ENCODE measurements around the gene CDADC1. TPM values are rescaled to one million over a fixed set of nuclear protein-coding genes. Genes with fewer than 3 reads are reported as not detected.

CDADC1 gene
- total and polyA plus RNA-seq, 4 donors = 3.0 to 6.1 (median 4.5) TPM

- TF ChIP-seq, protein P1, sequence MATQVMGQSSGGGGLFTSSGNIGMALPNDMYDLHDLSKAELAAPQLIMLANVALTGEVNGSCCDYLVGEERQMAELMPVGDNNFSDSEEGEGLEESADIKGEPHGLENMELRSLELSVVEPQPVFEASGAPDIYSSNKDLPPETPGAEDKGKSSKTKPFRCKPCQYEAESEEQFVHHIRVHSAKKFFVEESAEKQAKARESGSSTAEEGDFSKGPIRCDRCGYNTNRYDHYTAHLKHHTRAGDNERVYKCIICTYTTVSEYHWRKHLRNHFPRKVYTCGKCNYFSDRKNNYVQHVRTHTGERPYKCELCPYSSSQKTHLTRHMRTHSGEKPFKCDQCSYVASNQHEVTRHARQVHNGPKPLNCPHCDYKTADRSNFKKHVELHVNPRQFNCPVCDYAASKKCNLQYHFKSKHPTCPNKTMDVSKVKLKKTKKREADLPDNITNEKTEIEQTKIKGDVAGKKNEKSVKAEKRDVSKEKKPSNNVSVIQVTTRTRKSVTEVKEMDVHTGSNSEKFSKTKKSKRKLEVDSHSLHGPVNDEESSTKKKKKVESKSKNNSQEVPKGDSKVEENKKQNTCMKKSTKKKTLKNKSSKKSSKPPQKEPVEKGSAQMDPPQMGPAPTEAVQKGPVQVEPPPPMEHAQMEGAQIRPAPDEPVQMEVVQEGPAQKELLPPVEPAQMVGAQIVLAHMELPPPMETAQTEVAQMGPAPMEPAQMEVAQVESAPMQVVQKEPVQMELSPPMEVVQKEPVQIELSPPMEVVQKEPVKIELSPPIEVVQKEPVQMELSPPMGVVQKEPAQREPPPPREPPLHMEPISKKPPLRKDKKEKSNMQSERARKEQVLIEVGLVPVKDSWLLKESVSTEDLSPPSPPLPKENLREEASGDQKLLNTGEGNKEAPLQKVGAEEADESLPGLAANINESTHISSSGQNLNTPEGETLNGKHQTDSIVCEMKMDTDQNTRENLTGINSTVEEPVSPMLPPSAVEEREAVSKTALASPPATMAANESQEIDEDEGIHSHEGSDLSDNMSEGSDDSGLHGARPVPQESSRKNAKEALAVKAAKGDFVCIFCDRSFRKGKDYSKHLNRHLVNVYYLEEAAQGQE (IDR thresholded peaks at IDR 0.05) = no peak
- TF ChIP-seq FOXA2 (IDR thresholded peaks at IDR 0.05) = no peak
Observed at GRCh38 chr13:49226613-49227012, 21.1 kb upstream of the CDADC1 start (continued).

DNA sequence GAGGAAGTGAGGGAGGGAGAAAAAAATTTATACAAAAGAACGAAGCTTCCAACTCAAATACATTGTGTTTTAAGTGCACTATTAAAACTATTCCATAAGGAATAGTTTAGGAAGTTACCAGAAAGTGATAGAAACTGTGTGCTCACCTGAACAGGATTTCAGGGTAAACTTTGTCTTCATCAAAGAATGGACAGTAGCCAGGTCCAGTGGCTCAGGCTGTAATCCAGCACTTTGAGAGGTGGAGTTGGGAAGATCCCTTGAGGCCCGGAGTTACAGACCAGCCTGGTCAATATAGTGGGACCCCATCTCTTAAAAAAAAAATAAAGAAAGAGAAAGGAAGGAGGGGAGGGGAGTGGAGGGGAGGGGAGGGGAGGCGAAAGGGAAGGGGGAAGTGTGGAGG is 13.0 kb upstream of the CDADC1 start:
- DNase-seq (ENCODE audit: low spot score) = no peak
- WGBS = 82% methylated on average over 3 of the region's 3 CpGs
- no peaks in the 10 kb centered on the region for H3K27me3 ChIP-seq (ENCODE audit: control insufficient read depth in 4 of 4, insufficient read depth in 4 of 4, low read length in 3 of 4)
- H3K4me3 ChIP-seq (ENCODE audit: low read depth in 1 of 3, low read length in 3 of 3) = no peak overlapping the region
- TF ChIP-seq ATF3 (IDR thresholded peaks at IDR 0.05) (no peak), GABPA (IDR thresholded peaks at IDR 0.05 in 1 of 2, conservative IDR thresholded peaks at IDR 0.05 in 1 of 2) (no peak), RXRA (IDR thresholded peaks at IDR 0.05) (no peak), FOXA1 (IDR thresholded peaks at IDR 0.05) (no peak)
- TF ChIP-seq, protein P2, sequence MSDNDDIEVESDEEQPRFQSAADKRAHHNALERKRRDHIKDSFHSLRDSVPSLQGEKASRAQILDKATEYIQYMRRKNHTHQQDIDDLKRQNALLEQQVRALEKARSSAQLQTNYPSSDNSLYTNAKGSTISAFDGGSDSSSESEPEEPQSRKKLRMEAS (IDR thresholded peaks at IDR 0.05) = no peak
- no peaks in the 10 kb centered on the region for H3K9me3 ChIP-seq (ENCODE audit: control insufficient read depth in 4 of 4, low read length in 3 of 4)
- no peak overlapping the region for H3K27ac ChIP-seq (ENCODE audit: low read depth in 1 of 2, low read length in 2 of 2)
- peaks cover 0 to 7% (median 4%) of the 10 kb centered on the region in 4 donors for H3K4me1 ChIP-seq (ENCODE audit: control insufficient read depth in 4 of 4, insufficient read depth in 4 of 4, low read length in 3 of 4)
- no peaks in the 10 kb centered on the region for H3K36me3 ChIP-seq (ENCODE audit: control insufficient read depth in 4 of 4, insufficient read depth in 3 of 4, low read depth in 1 of 4, low read length in 3 of 4)
- H3K9ac ChIP-seq (ENCODE audit: low read depth in 1 of 2, low read length in 2 of 2) = no peak overlapping the region

DNA sequence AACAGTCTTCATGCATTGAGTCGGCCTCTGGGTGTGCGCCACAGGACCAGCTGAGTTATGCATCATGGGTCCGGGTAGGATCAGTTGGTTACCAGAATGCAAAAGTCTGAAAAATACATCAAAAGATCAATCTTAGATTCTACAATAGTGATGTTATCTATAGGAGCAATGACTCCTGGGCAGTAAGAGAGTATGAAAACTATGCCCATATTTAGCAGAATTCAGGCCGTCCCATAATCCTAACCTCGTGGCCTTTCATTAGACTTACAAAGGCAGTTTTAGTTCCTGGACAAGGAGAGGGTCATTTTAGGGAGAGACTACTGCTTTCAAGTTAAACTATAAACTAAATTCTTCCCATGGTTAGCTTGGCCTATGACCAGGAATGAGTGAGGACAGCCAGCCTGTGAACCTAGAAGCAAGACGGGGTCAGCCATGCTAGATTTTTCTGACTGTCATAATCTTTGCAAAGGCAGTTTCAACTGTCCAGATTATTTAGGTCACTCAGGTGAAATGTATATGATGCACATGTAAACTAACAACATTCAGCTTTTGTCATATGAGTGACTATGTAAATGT is 11.8 kb upstream of the CDADC1 start:
- 70% methylated on average over 6 of the region's 6 CpGs for WGBS
- H3K27ac ChIP-seq (ENCODE audit: low read depth in 1 of 2, low read length in 2 of 2) = peak overlapping the region in 1 of 2 donors; percentile 27
- no peak overlapping the region for H3K4me3 ChIP-seq (ENCODE audit: low read depth in 1 of 3, low read length in 3 of 3)
- no peaks in the 10 kb centered on the region for H3K9me3 ChIP-seq (ENCODE audit: control insufficient read depth in 4 of 4, low read length in 3 of 4)
- no peak for DNase-seq (ENCODE audit: low spot score)
- no peaks in the 10 kb centered on the region for H3K27me3 ChIP-seq (ENCODE audit: control insufficient read depth in 4 of 4, insufficient read depth in 4 of 4, low read length in 3 of 4)
- no peak overlapping the region for H3K9ac ChIP-seq (ENCODE audit: low read depth in 1 of 2, low read length in 2 of 2)
- H3K36me3 ChIP-seq (ENCODE audit: control insufficient read depth in 4 of 4, insufficient read depth in 3 of 4, low read depth in 1 of 4, low read length in 3 of 4) = no peaks in the 10 kb centered on the region
- H3K4me1 ChIP-seq (ENCODE audit: control insufficient read depth in 4 of 4, insufficient read depth in 4 of 4, low read length in 3 of 4) = peaks cover 0 to 7% (median 4%) of the 10 kb centered on the region in 4 donors
- TF ChIP-seq JUND (IDR thresholded peaks at IDR 0.05) = no peak
- TF ChIP-seq FOXA2 (IDR thresholded peaks at IDR 0.05) = no peak
- no peak for TF ChIP-seq HNF4A (conservative IDR thresholded peaks at IDR 0.05)
- peak; percentile 11 for TF ChIP-seq YY1 (IDR thresholded peaks at IDR 0.05)
- TF ChIP-seq GABPA (IDR thresholded peaks at IDR 0.05 in 1 of 2, conservative IDR thresholded peaks at IDR 0.05 in 1 of 2) = no peak
- no peak for TF ChIP-seq NR2F2 (IDR thresholded peaks at IDR 0.05)
- TF ChIP-seq CTCF (IDR thresholded peaks at IDR 0.05; ENCODE audit: low read depth, low read length, missing input control) = no peak
- TF ChIP-seq EGR1 (IDR thresholded peaks at IDR 0.05; ENCODE audit: low read depth in 2 of 2) = no peak
- no peak for TF ChIP-seq TAF1 (conservative IDR thresholded peaks at IDR 0.05)
- TF ChIP-seq RAD21 (IDR thresholded peaks at IDR 0.05) = no peak
- no peak for TF ChIP-seq ZBTB33 (IDR thresholded peaks at IDR 0.05)
- TF ChIP-seq FOXA1 (IDR thresholded peaks at IDR 0.05) = no peak
- TF ChIP-seq, protein P1 (IDR thresholded peaks at IDR 0.05) = no peak
- TF ChIP-seq, protein P2 (IDR thresholded peaks at IDR 0.05) = no peak
- no peak for TF ChIP-seq HNF4G (IDR thresholded peaks at IDR 0.05)
- TF ChIP-seq ATF3 (IDR thresholded peaks at IDR 0.05) = no peak
- peak; percentile 25 for TF ChIP-seq SP1 (IDR thresholded peaks at IDR 0.05)
